WERI-Rb-1 (cell line): ENCODE results near the gene RAB11FIP2.
A peak's percentile ranks its signal among the peaks of the same experiment; 100 is the strongest.

Experiments
- DNase-seq: peaks from one replicate; pipeline ENCODE4 v3.0.0-alpha.2; 2020
- H3K27ac ChIP-seq: fragments of 250-450 bp; sonication (Bioruptor Pico); 2 replicates; pipeline ENCODE4 v1.5.1; 2020; ENCODE audit warnings: mild to moderate bottlenecking, moderate library complexity
- H3K27me3 ChIP-seq: fragments of 250-450 bp; sonication (Bioruptor Pico); 2 replicates; pipeline ENCODE4 v1.5.1; 2021; ENCODE audit warnings: mild to moderate bottlenecking, low read depth, moderate library complexity; ENCODE audit not compliant: insufficient read depth, severe bottlenecking
- H3K36me3 ChIP-seq: fragments of 250-450 bp; sonication (Bioruptor Pico); 2 replicates; pipeline ENCODE4 v1.5.1; 2020; ENCODE audit warnings: mild to moderate bottlenecking, moderate library complexity
- H3K4me3 ChIP-seq: 2 replicates; pipeline ENCODE4 v1.5.1; 2011; ENCODE audit warnings: low read depth, mild to moderate bottlenecking, control low read depth, low read length
- H3K9me3 ChIP-seq: fragments of 250-450 bp; sonication (Bioruptor Pico); 2 replicates; pipeline ENCODE4 v1.5.1; 2021; ENCODE audit warnings: mild to moderate bottlenecking, moderate library complexity; ENCODE audit not compliant: severe bottlenecking
- TF ChIP-seq, protein P1 (sequence below): IDR thresholded peaks from 2 replicates; pipeline ENCODE4 v1.5.1; 2011; ENCODE audit warnings: low read depth, mild to moderate bottlenecking, control low read depth, inconsistent platforms, low read length

Gene RAB11FIP2

DNA sequence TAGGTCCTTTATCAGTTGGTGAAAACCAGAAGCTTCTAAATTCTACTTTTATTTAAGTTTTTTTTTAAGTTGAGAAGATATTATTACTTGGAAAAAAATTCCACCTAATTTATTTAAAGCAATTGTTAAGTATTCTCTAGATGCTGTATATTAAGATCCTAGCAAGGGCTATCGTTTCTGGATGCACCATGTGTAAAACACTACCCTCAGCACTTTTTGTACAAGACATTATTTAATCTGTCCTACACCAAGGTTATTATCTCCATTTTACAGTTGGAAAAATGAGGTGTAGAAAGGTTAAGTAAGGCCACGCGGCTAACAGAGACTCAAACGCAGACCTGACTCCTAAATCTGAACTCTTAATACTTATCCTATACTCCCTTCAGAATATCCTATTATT, 19.8 kb downstream of the RAB11FIP2 start:
- H3K4me3 ChIP-seq, result no peak overlapping the region
- no peak overlapping the region for H3K27ac ChIP-seq
- no peaks in the 10 kb centered on the region for H3K36me3 ChIP-seq
- TF ChIP-seq, protein P1, sequence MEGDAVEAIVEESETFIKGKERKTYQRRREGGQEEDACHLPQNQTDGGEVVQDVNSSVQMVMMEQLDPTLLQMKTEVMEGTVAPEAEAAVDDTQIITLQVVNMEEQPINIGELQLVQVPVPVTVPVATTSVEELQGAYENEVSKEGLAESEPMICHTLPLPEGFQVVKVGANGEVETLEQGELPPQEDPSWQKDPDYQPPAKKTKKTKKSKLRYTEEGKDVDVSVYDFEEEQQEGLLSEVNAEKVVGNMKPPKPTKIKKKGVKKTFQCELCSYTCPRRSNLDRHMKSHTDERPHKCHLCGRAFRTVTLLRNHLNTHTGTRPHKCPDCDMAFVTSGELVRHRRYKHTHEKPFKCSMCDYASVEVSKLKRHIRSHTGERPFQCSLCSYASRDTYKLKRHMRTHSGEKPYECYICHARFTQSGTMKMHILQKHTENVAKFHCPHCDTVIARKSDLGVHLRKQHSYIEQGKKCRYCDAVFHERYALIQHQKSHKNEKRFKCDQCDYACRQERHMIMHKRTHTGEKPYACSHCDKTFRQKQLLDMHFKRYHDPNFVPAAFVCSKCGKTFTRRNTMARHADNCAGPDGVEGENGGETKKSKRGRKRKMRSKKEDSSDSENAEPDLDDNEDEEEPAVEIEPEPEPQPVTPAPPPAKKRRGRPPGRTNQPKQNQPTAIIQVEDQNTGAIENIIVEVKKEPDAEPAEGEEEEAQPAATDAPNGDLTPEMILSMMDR, result no peak
- H3K9me3 ChIP-seq, result no peaks in the 10 kb centered on the region
- no peak for DNase-seq
- H3K27me3 ChIP-seq, result no peaks in the 10 kb centered on the region

DNA sequence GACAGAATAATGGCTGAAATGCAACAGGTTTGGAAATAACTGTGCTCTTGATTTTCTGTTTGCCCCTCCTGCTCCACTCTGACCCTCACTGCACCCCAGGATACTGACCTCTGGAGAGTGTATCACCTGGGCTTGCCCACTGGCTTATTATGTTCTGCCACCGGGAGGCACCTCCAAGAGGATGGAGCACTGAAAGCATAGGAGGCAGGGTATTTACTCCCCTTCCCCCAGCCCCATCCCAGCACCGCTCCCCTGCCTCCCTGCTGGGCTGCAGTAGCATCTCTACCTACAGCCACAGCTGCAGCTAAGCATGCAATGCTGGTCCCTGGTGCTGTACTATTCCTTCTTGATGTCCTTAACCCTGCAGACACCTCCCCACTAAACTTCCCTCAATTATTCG, 26.4 kb downstream of the RAB11FIP2 start:
- Histone ChIP-seq H3K36me3 (no peaks in the 10 kb centered on the region; the same call in 1 of the 2 replicates), H3K9me3 (no peaks in the 10 kb centered on the region), H3K4me3 (no peak overlapping the region), H3K27me3 (no peaks in the 10 kb centered on the region), H3K27ac (no peak overlapping the region)
- TF ChIP-seq, protein P1, result no peak
- no peak for DNase-seq

DNA sequence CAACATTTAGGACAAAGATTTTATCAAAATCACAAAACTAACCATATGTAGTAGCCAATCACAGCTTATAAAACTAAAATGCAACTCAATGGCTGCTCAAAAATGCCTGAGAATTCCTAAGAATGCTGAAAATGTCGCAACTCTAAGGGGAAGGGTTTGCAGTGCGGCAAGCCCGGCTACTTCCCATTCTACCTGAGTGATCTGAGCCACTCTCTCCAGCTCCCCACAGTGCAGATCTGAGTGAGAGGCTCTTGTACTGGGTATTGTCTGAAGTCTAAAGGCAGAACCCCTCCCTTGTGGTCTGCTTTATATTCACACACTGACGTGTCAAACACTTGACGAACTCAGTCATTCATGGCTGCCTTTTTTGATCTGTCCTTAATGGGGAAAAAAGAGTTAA, 28.9 kb downstream of the RAB11FIP2 start:
- TF ChIP-seq, protein P1, result no peak
- H3K9me3 ChIP-seq, result no peaks in the 10 kb centered on the region
- peak overlapping the region; percentile 76 for H3K27ac ChIP-seq
- no peaks in the 10 kb centered on the region for H3K27me3 ChIP-seq
- peak; percentile 63 for DNase-seq
- H3K36me3 ChIP-seq, result no peaks in the 10 kb centered on the region; the same call in none of the 2 replicates
- peak overlapping the region; percentile 45 for H3K4me3 ChIP-seq

DNA sequence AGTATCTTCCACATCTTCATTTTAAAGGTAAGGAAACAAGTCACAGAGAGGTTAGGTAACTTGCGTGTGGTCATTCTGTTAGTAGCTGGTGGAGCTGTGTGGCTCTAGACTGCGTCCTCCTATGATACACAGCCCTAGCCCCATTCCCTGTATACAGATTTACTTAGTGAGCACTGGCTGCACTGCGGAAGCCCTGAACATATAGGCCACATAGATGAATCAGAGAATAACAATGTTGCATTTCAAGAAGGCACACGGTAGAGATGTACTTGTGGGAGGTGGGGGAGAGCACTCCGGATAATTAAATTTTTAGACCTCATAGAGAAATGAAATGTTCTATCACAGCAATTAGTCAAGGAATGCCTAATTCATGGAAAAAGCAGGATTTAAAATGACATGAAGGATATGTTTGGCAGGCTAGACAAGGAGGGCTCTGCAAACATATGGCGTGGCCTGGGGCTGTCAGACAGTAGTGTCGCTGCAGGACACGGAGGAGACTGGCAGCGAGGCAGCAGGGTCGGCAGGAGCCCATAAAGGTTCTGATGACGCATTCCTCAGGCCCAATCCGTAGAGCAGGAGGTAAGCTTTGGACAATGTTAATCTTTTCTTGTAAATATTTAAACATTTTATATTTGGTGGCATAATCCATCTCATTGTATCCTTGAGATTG, 29.5 kb downstream of the RAB11FIP2 start:
- Histone ChIP-seq H3K27ac (peak overlapping the region; percentile 76), H3K27me3 (no peaks in the 10 kb centered on the region), H3K9me3 (no peaks in the 10 kb centered on the region), H3K4me3 (peak overlapping the region; percentile 45), H3K36me3 (no peaks in the 10 kb centered on the region; the same call in none of the 2 replicates)
- DNase-seq, result peak; percentile 78
- TF ChIP-seq, protein P1, result no peak

DNA sequence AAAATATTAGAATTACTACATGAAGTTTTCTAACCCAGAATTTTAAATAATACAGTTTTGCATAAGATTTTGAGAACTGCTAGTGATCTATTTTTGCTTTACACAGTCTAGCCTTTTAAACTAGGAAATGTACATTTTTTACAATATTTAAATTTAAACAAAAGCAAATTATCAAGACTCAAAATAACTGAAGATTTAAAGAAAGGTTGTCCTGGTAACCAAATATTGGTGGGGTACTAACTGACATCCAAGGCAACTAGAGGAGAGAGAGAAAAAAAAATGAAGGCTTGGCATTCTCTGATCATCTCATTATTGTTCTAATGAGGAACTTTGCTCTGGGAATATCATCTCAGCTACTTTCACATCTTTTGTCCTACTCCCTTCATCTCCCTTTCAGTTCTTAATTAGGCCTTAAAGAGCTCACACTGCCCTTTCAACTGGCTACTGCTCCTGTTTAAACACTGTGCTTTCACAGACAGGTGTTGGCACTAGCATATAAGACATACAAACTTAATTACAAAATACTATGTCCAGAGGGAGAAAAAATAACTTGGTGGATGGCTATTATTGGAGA, 33.7 kb downstream of the RAB11FIP2 start:
- H3K27ac ChIP-seq, result no peak overlapping the region
- peaks cover 12% of the 10 kb centered on the region for H3K36me3 ChIP-seq
- no peaks in the 10 kb centered on the region for H3K9me3 ChIP-seq
- TF ChIP-seq, protein P1, result no peak
- no peak overlapping the region for H3K4me3 ChIP-seq
- no peak for DNase-seq
- H3K27me3 ChIP-seq, result no peaks in the 10 kb centered on the region
